Measurements from ENCODE around the gene NOL4L.

The NOL4L gene

GRCh38 chr20:32623667-32624157 is 38.6 kb upstream of the NOL4L start:
- Histone ChIP-seq H3K4me3 (ENCODE audit: low read depth, low read length) (no peak overlapping the region), H3K4me1 (ENCODE audit: control insufficient read depth, insufficient read depth, low read length) (no peaks in the 10 kb centered on the region), H3K27me3 (ENCODE audit: control insufficient read depth, insufficient read depth, low read length) (no peaks in the 10 kb centered on the region), H3K9me3 (ENCODE audit: control insufficient read depth, insufficient read depth, low read length) (no peaks in the 10 kb centered on the region), H3K36me3 (ENCODE audit: control insufficient read depth, insufficient read depth, low read length) (no peaks in the 10 kb centered on the region), H3K9ac (ENCODE audit: low read depth, low read length) (no peak overlapping the region)

DNA sequence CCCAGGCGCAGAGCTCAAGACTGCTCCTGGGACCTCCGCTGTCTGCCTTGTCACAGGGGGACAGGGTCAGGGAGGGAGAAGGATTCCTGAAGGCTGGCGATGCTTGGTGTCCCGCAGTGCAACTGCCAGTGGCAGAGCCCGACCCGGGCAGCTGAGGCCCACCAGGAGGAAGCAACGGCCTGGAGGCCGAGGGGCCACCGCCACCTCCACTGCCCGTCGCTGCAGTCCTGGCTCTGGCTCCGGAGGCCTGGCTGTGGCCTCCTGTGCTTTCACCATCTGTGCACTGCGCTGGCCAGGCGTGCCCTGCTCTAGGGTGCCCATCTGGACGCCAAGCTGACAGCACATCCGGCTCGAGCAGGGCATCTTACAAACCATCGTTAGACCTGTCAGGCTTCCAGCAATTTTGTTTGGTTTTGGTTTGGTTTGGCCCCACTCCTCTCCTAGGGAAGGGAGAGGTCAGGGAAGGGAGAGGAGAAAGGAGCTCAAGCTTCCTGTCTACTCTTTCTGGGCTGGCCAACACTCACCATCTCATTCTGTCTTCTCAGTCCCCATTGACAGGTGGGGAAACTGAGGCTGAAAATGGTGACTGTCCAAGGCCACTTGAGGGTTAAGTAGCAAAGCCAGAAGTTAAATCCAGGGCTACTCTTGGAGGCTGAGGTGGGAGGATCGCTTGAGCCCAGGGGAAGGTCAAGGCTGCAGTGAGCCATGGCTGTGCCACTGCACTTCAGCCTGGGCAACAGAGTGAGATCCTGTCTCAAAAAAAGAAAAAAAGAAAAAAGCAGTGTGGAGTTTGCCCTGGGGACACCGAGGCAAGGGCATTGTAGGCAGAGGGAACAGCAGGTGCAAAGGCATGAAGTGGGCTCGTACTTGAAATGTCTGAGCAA is 37.7 kb upstream of the NOL4L start:
- Histone ChIP-seq H3K36me3 (ENCODE audit: control insufficient read depth, insufficient read depth, low read length) (no peaks in the 10 kb centered on the region), H3K9ac (ENCODE audit: low read depth, low read length) (no peak overlapping the region), H3K4me3 (ENCODE audit: low read depth, low read length) (no peak overlapping the region), H3K9me3 (ENCODE audit: control insufficient read depth, insufficient read depth, low read length) (no peaks in the 10 kb centered on the region), H3K4me1 (ENCODE audit: control insufficient read depth, insufficient read depth, low read length) (no peaks in the 10 kb centered on the region), H3K27me3 (ENCODE audit: control insufficient read depth, insufficient read depth, low read length) (no peaks in the 10 kb centered on the region)

- Histone ChIP-seq H3K4me1 (ENCODE audit: control insufficient read depth, insufficient read depth, low read length) (no peaks in the 10 kb centered on the region), H3K4me3 (ENCODE audit: low read depth, low read length) (no peak overlapping the region), H3K9me3 (ENCODE audit: control insufficient read depth, insufficient read depth, low read length) (no peaks in the 10 kb centered on the region), H3K27me3 (ENCODE audit: control insufficient read depth, insufficient read depth, low read length) (no peaks in the 10 kb centered on the region), H3K36me3 (ENCODE audit: control insufficient read depth, insufficient read depth, low read length) (no peaks in the 10 kb centered on the region), H3K9ac (ENCODE audit: low read depth, low read length) (no peak overlapping the region)
These were observed 36.9 kb upstream of the NOL4L start for GRCh38 chr20:32621891-32622584.

DNA sequence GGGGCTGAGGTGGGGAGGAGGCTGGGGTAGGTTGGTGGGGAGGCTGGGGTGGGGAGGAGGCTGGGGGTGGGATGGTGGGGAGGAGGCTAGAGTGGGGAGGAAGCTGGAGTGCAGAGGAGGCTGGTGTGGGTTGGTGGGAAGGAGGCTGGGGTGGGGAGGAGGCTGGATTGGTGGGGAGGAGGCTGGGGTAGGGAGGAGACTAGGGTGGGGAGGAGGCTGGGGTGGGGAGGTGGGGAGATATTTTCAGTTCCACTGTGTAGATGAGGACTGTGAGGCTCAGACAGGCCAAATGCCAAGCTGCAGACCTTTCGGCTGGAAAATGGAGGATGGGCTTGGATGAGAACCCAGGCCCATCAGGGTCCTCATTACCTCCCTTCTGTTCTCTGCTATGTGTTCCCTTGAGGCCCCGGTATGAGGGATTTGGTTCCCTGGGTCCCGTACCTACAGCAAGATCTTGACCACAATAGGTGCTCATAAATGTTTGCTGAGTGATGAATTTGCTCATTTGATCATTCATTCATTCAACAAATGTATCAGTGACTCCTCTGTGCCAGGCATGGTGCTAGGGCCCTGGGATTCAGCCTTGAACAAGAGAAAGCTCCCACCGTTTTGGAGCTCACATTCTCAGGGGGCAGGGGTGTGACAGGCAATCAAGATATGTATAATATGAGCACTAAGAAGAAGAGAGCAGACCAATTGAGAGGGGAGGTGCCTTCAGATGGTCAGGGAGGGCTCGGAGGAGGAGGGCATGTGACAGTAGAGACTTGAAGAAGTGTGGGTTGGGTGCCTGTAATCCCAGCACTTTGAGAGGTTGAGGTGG is 36.1 kb upstream of the NOL4L start:
- H3K9me3 ChIP-seq (ENCODE audit: control insufficient read depth, insufficient read depth, low read length) = no peaks in the 10 kb centered on the region
- no peak overlapping the region for H3K4me3 ChIP-seq (ENCODE audit: low read depth, low read length)
- H3K27me3 ChIP-seq (ENCODE audit: control insufficient read depth, insufficient read depth, low read length) = no peaks in the 10 kb centered on the region
- H3K9ac ChIP-seq (ENCODE audit: low read depth, low read length) = no peak overlapping the region
- H3K4me1 ChIP-seq (ENCODE audit: control insufficient read depth, insufficient read depth, low read length) = no peaks in the 10 kb centered on the region
- H3K36me3 ChIP-seq (ENCODE audit: control insufficient read depth, insufficient read depth, low read length) = no peaks in the 10 kb centered on the region

DNA sequence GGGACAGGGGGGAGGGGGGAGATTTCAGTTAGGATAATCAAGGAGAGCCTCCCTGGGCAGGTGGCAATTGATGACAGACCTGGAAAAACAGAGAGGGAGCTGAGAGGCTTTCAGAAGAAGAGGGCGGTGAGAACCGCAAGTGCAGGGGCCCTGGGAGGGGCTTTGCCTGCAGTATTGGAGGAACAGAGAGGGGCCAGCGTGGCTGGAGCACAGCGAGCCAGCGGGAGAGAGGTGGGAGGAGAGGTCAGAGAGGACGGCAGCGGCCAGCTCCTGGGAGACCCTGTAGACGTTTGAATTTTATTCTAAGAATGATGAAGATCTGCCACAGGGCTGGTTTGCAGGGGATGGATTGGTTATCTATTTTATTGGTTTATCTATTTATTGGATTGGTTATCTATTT is 34.5 kb upstream of the NOL4L start:
- H3K36me3 ChIP-seq (ENCODE audit: control insufficient read depth, insufficient read depth, low read length) = no peaks in the 10 kb centered on the region
- H3K27me3 ChIP-seq (ENCODE audit: control insufficient read depth, insufficient read depth, low read length) = no peaks in the 10 kb centered on the region
- no peak overlapping the region for H3K4me3 ChIP-seq (ENCODE audit: low read depth, low read length)
- no peaks in the 10 kb centered on the region for H3K4me1 ChIP-seq (ENCODE audit: control insufficient read depth, insufficient read depth, low read length)
- no peak overlapping the region for H3K9ac ChIP-seq (ENCODE audit: low read depth, low read length)
- no peaks in the 10 kb centered on the region for H3K9me3 ChIP-seq (ENCODE audit: control insufficient read depth, insufficient read depth, low read length)

DNA sequence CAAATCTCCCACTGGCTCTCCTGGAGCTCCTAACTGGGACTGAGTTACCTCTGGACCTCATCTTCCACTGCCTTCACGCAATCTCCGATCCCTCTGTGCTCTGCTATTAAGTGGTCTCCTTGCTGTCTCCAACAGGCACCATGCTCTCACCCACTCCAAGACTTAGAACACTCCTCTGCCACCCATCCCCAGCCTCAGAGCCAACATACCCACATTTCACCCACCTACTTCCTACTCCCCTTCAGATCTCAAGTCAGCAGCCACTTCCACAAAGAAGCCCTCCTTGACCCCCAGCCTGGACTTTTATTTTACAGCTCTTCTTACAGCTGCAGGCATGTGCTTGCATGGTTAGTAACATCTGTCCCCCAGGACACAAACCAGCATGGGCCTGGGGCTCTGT is 29.6 kb upstream of the NOL4L start:
- Histone ChIP-seq H3K4me3 (ENCODE audit: low read depth, low read length) (no peak overlapping the region), H3K36me3 (ENCODE audit: control insufficient read depth, insufficient read depth, low read length) (no peaks in the 10 kb centered on the region), H3K9me3 (ENCODE audit: control insufficient read depth, insufficient read depth, low read length) (no peaks in the 10 kb centered on the region), H3K4me1 (ENCODE audit: control insufficient read depth, insufficient read depth, low read length) (no peaks in the 10 kb centered on the region), H3K9ac (ENCODE audit: low read depth, low read length) (no peak overlapping the region), H3K27me3 (ENCODE audit: control insufficient read depth, insufficient read depth, low read length) (no peaks in the 10 kb centered on the region)

DNA sequence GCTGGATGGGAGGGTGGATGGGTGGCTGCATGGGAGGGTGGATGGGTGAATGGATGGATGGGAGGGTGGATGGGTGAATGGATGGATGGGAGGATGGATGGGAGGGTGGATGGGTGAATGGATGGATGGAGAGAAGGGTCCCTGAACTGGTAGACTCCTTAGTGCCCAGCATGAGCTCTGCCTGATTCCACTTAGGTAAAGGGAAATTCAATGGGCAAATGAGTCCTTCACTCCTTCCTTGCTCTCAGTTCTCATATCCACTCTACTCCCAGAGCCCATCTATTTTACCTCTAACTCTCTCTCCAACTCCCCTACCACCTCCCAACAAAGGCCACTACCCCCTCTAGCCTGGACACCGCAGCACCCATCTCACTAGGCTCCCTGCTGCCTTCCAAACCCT is 29.2 kb upstream of the NOL4L start:
- Histone ChIP-seq H3K36me3 (ENCODE audit: control insufficient read depth, insufficient read depth, low read length) (no peaks in the 10 kb centered on the region), H3K27me3 (ENCODE audit: control insufficient read depth, insufficient read depth, low read length) (no peaks in the 10 kb centered on the region), H3K9me3 (ENCODE audit: control insufficient read depth, insufficient read depth, low read length) (no peaks in the 10 kb centered on the region), H3K4me3 (ENCODE audit: low read depth, low read length) (no peak overlapping the region), H3K4me1 (ENCODE audit: control insufficient read depth, insufficient read depth, low read length) (no peaks in the 10 kb centered on the region), H3K9ac (ENCODE audit: low read depth, low read length) (no peak overlapping the region)

DNA sequence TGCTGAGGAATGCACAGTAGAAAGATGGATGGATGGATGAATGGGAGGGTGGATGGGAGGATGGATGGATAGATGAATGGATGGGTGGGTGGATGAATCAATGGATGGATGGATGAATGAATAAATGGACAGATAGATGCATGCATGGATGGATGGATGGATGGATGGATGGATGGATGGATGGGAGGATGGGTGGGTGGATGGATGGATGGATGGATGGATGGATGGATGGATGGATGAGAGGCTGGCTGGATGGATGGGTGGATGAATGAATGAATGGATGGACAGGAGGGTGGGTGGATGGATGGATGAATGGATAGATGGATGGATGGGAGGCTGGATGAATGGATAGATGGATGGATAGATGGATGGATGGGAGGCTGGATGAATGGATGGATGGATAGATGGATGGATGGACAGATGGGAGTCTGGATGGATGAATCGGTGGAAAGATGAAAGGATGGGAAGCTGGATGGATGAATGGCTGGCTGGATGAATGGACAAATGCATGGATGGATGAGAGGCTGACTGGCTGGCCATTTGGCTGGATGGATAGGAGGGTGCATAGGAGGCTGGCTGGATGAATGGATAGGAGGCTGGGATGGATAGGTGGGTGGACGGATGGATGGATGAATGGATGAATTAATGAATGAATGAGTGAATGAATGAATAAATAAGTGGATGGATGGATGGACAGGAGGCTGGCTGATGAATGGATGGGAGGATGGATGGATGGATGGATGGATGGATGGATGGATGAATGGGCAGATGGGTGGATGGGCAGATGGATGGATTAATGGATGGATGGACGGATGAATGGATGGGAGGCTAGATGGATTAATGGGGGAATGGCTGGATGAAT is 28.3 kb upstream of the NOL4L start:
- no peaks in the 10 kb centered on the region for H3K36me3 ChIP-seq (ENCODE audit: control insufficient read depth, insufficient read depth, low read length)
- H3K9me3 ChIP-seq (ENCODE audit: control insufficient read depth, insufficient read depth, low read length) = no peaks in the 10 kb centered on the region
- no peak overlapping the region for H3K9ac ChIP-seq (ENCODE audit: low read depth, low read length)
- no peak overlapping the region for H3K4me3 ChIP-seq (ENCODE audit: low read depth, low read length)
- no peaks in the 10 kb centered on the region for H3K4me1 ChIP-seq (ENCODE audit: control insufficient read depth, insufficient read depth, low read length)
- H3K27me3 ChIP-seq (ENCODE audit: control insufficient read depth, insufficient read depth, low read length) = no peaks in the 10 kb centered on the region

DNA sequence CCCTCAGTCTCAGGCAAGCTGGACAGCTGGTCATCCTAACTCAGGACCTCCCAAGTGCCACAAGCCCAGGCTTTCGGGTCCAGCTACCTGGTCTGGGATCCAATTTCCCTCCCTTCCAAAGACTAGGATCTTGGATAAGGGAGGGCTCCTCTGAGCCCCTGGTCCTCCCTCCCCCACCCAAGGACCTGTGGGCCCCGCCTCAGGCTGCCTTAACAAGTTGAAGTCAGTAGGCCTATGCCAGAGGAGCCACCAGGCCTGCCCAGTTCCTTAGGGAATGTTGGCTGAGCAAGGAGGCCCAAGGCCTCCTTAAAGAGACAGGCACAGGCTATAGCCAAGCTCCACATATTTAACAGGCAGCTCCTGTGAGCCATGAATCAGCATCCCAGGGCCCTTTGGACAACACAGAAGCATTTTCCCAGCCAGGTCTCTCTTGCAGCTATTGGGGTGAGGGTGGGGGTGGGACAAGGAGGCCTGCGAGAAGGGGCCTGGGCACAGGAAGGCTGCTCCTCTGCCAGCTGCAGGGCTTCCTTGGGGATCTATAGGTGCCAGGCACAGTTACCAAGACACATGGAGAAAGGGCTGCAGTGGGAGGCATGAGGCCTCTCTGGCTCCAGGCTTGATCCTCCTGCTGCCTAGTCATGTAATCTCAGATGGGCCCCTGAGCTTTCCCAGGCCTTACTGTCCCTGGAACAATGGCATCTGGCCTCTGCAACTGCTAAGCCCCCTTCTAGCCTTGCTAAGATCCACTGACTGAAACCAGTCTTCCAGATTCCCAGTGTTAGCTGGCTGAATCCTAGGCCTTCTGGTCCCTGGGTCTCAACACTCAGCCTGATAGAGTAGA is 27.4 kb upstream of the NOL4L start:
- H3K27me3 ChIP-seq (ENCODE audit: control insufficient read depth, insufficient read depth, low read length) = no peaks in the 10 kb centered on the region
- H3K9ac ChIP-seq (ENCODE audit: low read depth, low read length) = no peak overlapping the region
- no peaks in the 10 kb centered on the region for H3K36me3 ChIP-seq (ENCODE audit: control insufficient read depth, insufficient read depth, low read length)
- no peak overlapping the region for H3K4me3 ChIP-seq (ENCODE audit: low read depth, low read length)
- no peaks in the 10 kb centered on the region for H3K9me3 ChIP-seq (ENCODE audit: control insufficient read depth, insufficient read depth, low read length)
- no peaks in the 10 kb centered on the region for H3K4me1 ChIP-seq (ENCODE audit: control insufficient read depth, insufficient read depth, low read length)

DNA sequence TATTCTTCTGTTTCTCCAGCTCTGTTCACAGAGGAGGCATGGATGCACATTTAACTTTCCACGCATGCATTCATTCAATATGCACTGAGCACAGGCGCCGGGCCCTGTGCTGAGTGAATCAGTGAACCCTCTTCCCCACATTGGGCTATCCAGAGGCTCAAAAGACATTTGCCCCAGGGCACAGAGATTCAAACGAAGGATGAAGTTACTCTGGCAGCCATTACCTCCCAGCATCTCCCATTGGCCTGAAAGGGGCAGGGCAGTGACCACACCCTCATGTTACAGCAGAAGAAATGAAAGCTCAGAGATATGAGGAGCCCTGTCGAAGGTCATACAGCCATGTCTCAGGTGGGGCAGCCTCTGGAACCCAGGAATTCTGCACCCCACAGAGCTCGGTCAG is 26.7 kb upstream of the NOL4L start:
- Histone ChIP-seq H3K36me3 (ENCODE audit: control insufficient read depth, insufficient read depth, low read length) (no peaks in the 10 kb centered on the region), H3K9me3 (ENCODE audit: control insufficient read depth, insufficient read depth, low read length) (no peaks in the 10 kb centered on the region), H3K4me1 (ENCODE audit: control insufficient read depth, insufficient read depth, low read length) (no peaks in the 10 kb centered on the region), H3K4me3 (ENCODE audit: low read depth, low read length) (no peak overlapping the region), H3K9ac (ENCODE audit: low read depth, low read length) (no peak overlapping the region), H3K27me3 (ENCODE audit: control insufficient read depth, insufficient read depth, low read length) (no peaks in the 10 kb centered on the region)

All from iPS-15b (cell line).